Raji (cell line): ENCODE measurements around the gene ELMOD1.

ENCODE experiments used
- POLR2A ChIP-seq: IDR thresholded peaks from 2 replicates; pipeline ENCODE4 v1.6.1; 2011; ENCODE audit warnings: low read depth, low read length, control low read depth; ENCODE audit not compliant: insufficient read depth

Gene ELMOD1

GRCh38 chr11:107609400-107610218, 18.7 kb downstream of the ELMOD1 start:
- no peak for TF ChIP-seq POLR2A

- TF ChIP-seq POLR2A, result no peak
These were observed 21.5 kb downstream of the ELMOD1 start for GRCh38 chr11:107612445-107612844.

- TF ChIP-seq POLR2A, result no peak
These were observed 29.0 kb downstream of the ELMOD1 start for GRCh38 chr11:107619926-107620325.

GRCh38 chr11:107621081-107621480, 30.1 kb downstream of the ELMOD1 start:
- no peak for TF ChIP-seq POLR2A

- TF ChIP-seq POLR2A, result no peak
These were observed 32.2 kb downstream of the ELMOD1 start for GRCh38 chr11:107623183-107623582.

GRCh38 chr11:107624983-107625684, 34.2 kb downstream of the ELMOD1 start:
- no peak for TF ChIP-seq POLR2A

GRCh38 chr11:107625685-107625989, 34.7 kb downstream of the ELMOD1 start:
- no peak for TF ChIP-seq POLR2A

- no peak for TF ChIP-seq POLR2A
These were observed 40.1 kb downstream of the ELMOD1 start for GRCh38 chr11:107631043-107631442.

GRCh38 chr11:107631931-107632330, 41.0 kb downstream of the ELMOD1 start:
- TF ChIP-seq POLR2A, result no peak

GRCh38 chr11:107646783-107647182, 55.8 kb downstream of the ELMOD1 start:
- no peak for TF ChIP-seq POLR2A

- no peak for TF ChIP-seq POLR2A
These were observed 57.3 kb downstream of the ELMOD1 start for GRCh38 chr11:107648242-107648641.

- no peak for TF ChIP-seq POLR2A
These were observed 60.7 kb downstream of the ELMOD1 start for GRCh38 chr11:107651672-107652071.

- no peak for TF ChIP-seq POLR2A
These were observed 62.1 kb downstream of the ELMOD1 start for GRCh38 chr11:107653076-107653475.

GRCh38 chr11:107655602-107656001, 64.7 kb downstream of the ELMOD1 start:
- TF ChIP-seq POLR2A, result no peak

- no peak for TF ChIP-seq POLR2A
These were observed 68.4 kb downstream of the ELMOD1 start for GRCh38 chr11:107659310-107659709.

- no peak for TF ChIP-seq POLR2A
These were observed 69.1 kb downstream of the ELMOD1 start for GRCh38 chr11:107660066-107660465.

GRCh38 chr11:107661656-107662055, 70.7 kb downstream of the ELMOD1 start:
- no peak for TF ChIP-seq POLR2A

GRCh38 chr11:107665018-107665417, 74.1 kb downstream of the ELMOD1 start:
- TF ChIP-seq POLR2A, result no peak
